ENCODE measurements around the gene CCDC6.
"Not testable (repeated sequence)": the region's sequence is repeated elsewhere in the genome, so short reads cannot be mapped to it uniquely, and the experiment has no call there.

CCDC6 gene

GRCh38 chr10:59906417-59907202 lies at the start of gene CCDC6:
Gene CCDC6, minus strand, starts transcription at chr10:59906556. Its CDS starts 132 bp downstream, at chr10:59906424.
- TF ChIP-seq CTCF (IDR thresholded peaks at IDR 0.05; ENCODE audit: insufficient read depth, low read depth, low read length, missing control alignments), result peak; percentile 70
- peak within 1 kb of the TSS; percentile 80 for H3K4me3 ChIP-seq (ENCODE audit: low read depth, low read length)
- DNase-seq (ENCODE audit: low read depth), result peak; percentile 95

GRCh38 chr10:59954296-59954695 lies 47.9 kb upstream of the CCDC6 start:
- no peak for TF ChIP-seq CTCF (IDR thresholded peaks at IDR 0.05; ENCODE audit: insufficient read depth, low read depth, low read length, missing control alignments)
- no peak for DNase-seq (ENCODE audit: low read depth)

GRCh38 chr10:59953711-59954110 lies 47.4 kb upstream of the CCDC6 start:
- DNase-seq (ENCODE audit: low read depth); H3K4me3 ChIP-seq (ENCODE audit: low read depth, low read length): not testable (repeated sequence)

More at GRCh38 chr10:59954296-59954695, 47.9 kb upstream of the CCDC6 start:
- no peak overlapping the region for H3K4me3 ChIP-seq (ENCODE audit: low read depth, low read length)

GRCh38 chr10:59950105-59950504 lies 43.7 kb upstream of the CCDC6 start:
- no peak overlapping the region for H3K4me3 ChIP-seq (ENCODE audit: low read depth, low read length)
- TF ChIP-seq CTCF (IDR thresholded peaks at IDR 0.05; ENCODE audit: insufficient read depth, low read depth, low read length, missing control alignments), result no peak
- DNase-seq (ENCODE audit: low read depth), result no peak

GRCh38 chr10:59949608-59950007 lies 43.3 kb upstream of the CCDC6 start:
- no peak for TF ChIP-seq CTCF (IDR thresholded peaks at IDR 0.05; ENCODE audit: insufficient read depth, low read depth, low read length, missing control alignments)
- DNase-seq (ENCODE audit: low read depth), result no peak
- H3K4me3 ChIP-seq (ENCODE audit: low read depth, low read length), result no peak overlapping the region

GRCh38 chr10:59945991-59946390 lies 39.6 kb upstream of the CCDC6 start:
- no peak overlapping the region for H3K4me3 ChIP-seq (ENCODE audit: low read depth, low read length)
- no peak for TF ChIP-seq CTCF (IDR thresholded peaks at IDR 0.05; ENCODE audit: insufficient read depth, low read depth, low read length, missing control alignments)
- no peak for DNase-seq (ENCODE audit: low read depth)

GRCh38 chr10:59945590-59945989 lies 39.2 kb upstream of the CCDC6 start:
- no peak overlapping the region for H3K4me3 ChIP-seq (ENCODE audit: low read depth, low read length)
- DNase-seq (ENCODE audit: low read depth), result no peak
- TF ChIP-seq CTCF (IDR thresholded peaks at IDR 0.05; ENCODE audit: insufficient read depth, low read depth, low read length, missing control alignments), result no peak
